Measurements from ENCODE around the gene LYSMD1. TPM values are rescaled to one million over a fixed set of nuclear protein-coding genes. Genes with fewer than 3 reads are reported as not detected.
"Not testable (repeated sequence)": the region's sequence is repeated elsewhere in the genome, so short reads cannot be mapped to it uniquely, and the experiment has no call there.

The LYSMD1 gene, protein sequence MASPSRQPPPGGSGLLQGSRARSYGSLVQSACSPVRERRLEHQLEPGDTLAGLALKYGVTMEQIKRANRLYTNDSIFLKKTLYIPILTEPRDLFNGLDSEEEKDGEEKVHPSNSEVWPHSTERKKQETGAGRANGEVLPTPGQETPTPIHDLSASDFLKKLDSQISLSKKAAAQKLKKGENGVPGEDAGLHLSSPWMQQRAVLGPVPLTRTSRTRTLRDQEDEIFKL
- polyA plus RNA-seq (2011; rRNA removed) (9.1 and 9.6 TPM in 2 replicates), polyA minus RNA-seq (2011; rRNA and poly(A)+ RNA removed) (11.7 and 14.0 TPM in 2 replicates)

GRCh38 chr1:151165738-151166504, at the start of gene LYSMD1, which contains the start of gene SCNM1:
Gene LYSMD1, minus strand, starts transcription at chr1:151165902. Its CDS starts 644 bp downstream, at chr1:151165258.
Gene SCNM1, plus strand, starts transcription at chr1:151166144. Its CDS starts 9 bp downstream, at chr1:151166153.
- DNase-seq (ENCODE audit: low read depth, low spot score): peak; percentile 98
- no peak for TF ChIP-seq CTCF (IDR thresholded peaks at IDR 0.05; ENCODE audit: low read depth, low read length)
- Histone ChIP-seq H3K4me3 (ENCODE audit: low read depth, low read length) (peak within 1 kb of the TSS; percentile 99), H3K9me3 (ENCODE audit: control insufficient read depth, insufficient read depth, low read length) (no peaks in the 10 kb centered on the region), H3K27me3 (ENCODE audit: control insufficient read depth, insufficient read depth, low read length) (no peaks in the 10 kb centered on the region), H3K27ac (ENCODE audit: low read depth, low read length) (peak within 1 kb of the TSS; percentile 87)
- CTCF ChIA-PET: interaction anchor here (0.5 to 2.0 kb wide), 6 partner anchors 9 to 67 kb away, joined by 3 to 9 read pairs (median 5); partner anchors contain the start of gene TMOD4
- POLR2A ChIA-PET: interaction anchor here (0.6 to 1.0 kb wide), 4 partner anchors 13 to 1266 kb away, joined by 3 to 4 read pairs (median 4); partner anchors contain the start of gene VPS72

GRCh38 chr1:151213560-151213959, 47.9 kb upstream of the LYSMD1 start:
- no peak overlapping the region for H3K4me3 ChIP-seq (ENCODE audit: low read depth, low read length)
- ChIA-PET CTCF (interaction anchor here (0.7 to 1.0 kb wide), 2 partner anchors 9 to 38 kb away, joined by 3 read pairs; no protein-coding TSS in a partner anchor), POLR2A (interaction anchor here (0.5 kb wide), 1 partner anchor 16 kb away, joined by 9 read pairs; no protein-coding TSS in a partner anchor)
- H3K9me3 ChIP-seq (ENCODE audit: control insufficient read depth, insufficient read depth, low read length): no peaks in the 10 kb centered on the region
- H3K27me3 ChIP-seq (ENCODE audit: control insufficient read depth, insufficient read depth, low read length): no peaks in the 10 kb centered on the region
- TF ChIP-seq CTCF (IDR thresholded peaks at IDR 0.05; ENCODE audit: low read depth, low read length): no peak
- H3K27ac ChIP-seq (ENCODE audit: low read depth, low read length): no peak overlapping the region
- no peak for DNase-seq (ENCODE audit: low read depth, low spot score)

- H3K9me3 ChIP-seq (ENCODE audit: control insufficient read depth, insufficient read depth, low read length): no peaks in the 10 kb centered on the region
- POLR2A ChIA-PET: interaction anchor here (0.6 to 1.1 kb wide), 3 partner anchors 9 to 18 kb away, joined by 3 to 10 read pairs (median 5); no protein-coding TSS in a partner anchor
- no peak overlapping the region for H3K27ac ChIP-seq (ENCODE audit: low read depth, low read length)
- no peak for DNase-seq (ENCODE audit: low read depth, low spot score)
- CTCF ChIA-PET: interaction anchor here (1.0 kb wide), 1 partner anchor 40 kb away, joined by 7 read pairs; no protein-coding TSS in a partner anchor
- H3K4me3 ChIP-seq (ENCODE audit: low read depth, low read length): no peak overlapping the region
- no peak for TF ChIP-seq CTCF (IDR thresholded peaks at IDR 0.05; ENCODE audit: low read depth, low read length)
- no peaks in the 10 kb centered on the region for H3K27me3 ChIP-seq (ENCODE audit: control insufficient read depth, insufficient read depth, low read length)
Observed at GRCh38 chr1:151211972-151212705, 46.4 kb upstream of the LYSMD1 start.

- TF ChIP-seq CTCF (IDR thresholded peaks at IDR 0.05; ENCODE audit: low read depth, low read length): no peak
- H3K9me3 ChIP-seq (ENCODE audit: control insufficient read depth, insufficient read depth, low read length): no peaks in the 10 kb centered on the region
- H3K4me3 ChIP-seq (ENCODE audit: low read depth, low read length): no peak overlapping the region
- no peak overlapping the region for H3K27ac ChIP-seq (ENCODE audit: low read depth, low read length)
- no peak for DNase-seq (ENCODE audit: low read depth, low spot score)
- POLR2A ChIA-PET: no interaction called here
- CTCF ChIA-PET: no interaction called here
- no peaks in the 10 kb centered on the region for H3K27me3 ChIP-seq (ENCODE audit: control insufficient read depth, insufficient read depth, low read length)
Observed at GRCh38 chr1:151210830-151211229, 45.1 kb upstream of the LYSMD1 start.

GRCh38 chr1:151205381-151205965, 39.8 kb upstream of the LYSMD1 start:
- H3K9me3 ChIP-seq (ENCODE audit: control insufficient read depth, insufficient read depth, low read length); DNase-seq (ENCODE audit: low read depth, low spot score); H3K27ac ChIP-seq (ENCODE audit: low read depth, low read length); H3K4me3 ChIP-seq (ENCODE audit: low read depth, low read length); H3K27me3 ChIP-seq (ENCODE audit: control insufficient read depth, insufficient read depth, low read length): not testable (repeated sequence)
- ChIA-PET CTCF (interaction anchor here (0.6 to 0.9 kb wide), 2 partner anchors 8 to 37 kb away, joined by 3 to 4 read pairs; no protein-coding TSS in a partner anchor), POLR2A (interaction anchor here (0.6 kb wide), 1 partner anchor 14 kb away, joined by 3 read pairs; no protein-coding TSS in a partner anchor)

Measured in AG04450 (cell line).